ENCODE results near the gene KIZ.

Gene KIZ

DNA sequence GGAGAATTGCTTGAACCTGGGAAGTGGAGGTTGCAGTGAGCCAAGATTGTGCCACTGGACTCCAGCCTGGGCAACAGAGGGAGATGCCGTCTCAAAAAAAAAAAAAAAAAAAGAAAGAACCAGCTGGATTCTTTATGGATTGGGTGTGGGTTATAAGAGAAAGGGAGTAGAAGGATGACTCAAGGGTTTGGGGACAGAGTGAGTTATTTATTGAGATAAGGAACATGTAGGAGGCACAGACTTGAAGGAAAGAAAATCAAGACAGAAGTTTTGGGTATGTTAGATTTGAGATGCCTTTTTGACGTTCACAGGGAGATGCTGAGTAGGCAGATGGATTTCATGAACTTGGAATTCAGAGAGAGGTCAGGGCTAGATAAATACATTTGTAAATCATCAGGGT, 47.6 kb downstream of the KIZ start:
- Histone ChIP-seq H3K4me3 (no peak overlapping the region), H3K27ac (no peak overlapping the region), H3K36me3 (no peaks in the 10 kb centered on the region), H3K4me1 (no peaks in the 10 kb centered on the region), H3K27me3 (no peaks in the 10 kb centered on the region), H3K9me3 (peaks cover 0 to 10% (median 0%) of the 10 kb centered on the region in 3 donors)
- TF ChIP-seq, protein P1, sequence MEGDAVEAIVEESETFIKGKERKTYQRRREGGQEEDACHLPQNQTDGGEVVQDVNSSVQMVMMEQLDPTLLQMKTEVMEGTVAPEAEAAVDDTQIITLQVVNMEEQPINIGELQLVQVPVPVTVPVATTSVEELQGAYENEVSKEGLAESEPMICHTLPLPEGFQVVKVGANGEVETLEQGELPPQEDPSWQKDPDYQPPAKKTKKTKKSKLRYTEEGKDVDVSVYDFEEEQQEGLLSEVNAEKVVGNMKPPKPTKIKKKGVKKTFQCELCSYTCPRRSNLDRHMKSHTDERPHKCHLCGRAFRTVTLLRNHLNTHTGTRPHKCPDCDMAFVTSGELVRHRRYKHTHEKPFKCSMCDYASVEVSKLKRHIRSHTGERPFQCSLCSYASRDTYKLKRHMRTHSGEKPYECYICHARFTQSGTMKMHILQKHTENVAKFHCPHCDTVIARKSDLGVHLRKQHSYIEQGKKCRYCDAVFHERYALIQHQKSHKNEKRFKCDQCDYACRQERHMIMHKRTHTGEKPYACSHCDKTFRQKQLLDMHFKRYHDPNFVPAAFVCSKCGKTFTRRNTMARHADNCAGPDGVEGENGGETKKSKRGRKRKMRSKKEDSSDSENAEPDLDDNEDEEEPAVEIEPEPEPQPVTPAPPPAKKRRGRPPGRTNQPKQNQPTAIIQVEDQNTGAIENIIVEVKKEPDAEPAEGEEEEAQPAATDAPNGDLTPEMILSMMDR (IDR thresholded peaks at IDR 0.05): no peak
- DNase-seq: no peak
- intact Hi-C loops (cut with DNase I; ENCODE audit: low total_unique reads): no loop called here

DNA sequence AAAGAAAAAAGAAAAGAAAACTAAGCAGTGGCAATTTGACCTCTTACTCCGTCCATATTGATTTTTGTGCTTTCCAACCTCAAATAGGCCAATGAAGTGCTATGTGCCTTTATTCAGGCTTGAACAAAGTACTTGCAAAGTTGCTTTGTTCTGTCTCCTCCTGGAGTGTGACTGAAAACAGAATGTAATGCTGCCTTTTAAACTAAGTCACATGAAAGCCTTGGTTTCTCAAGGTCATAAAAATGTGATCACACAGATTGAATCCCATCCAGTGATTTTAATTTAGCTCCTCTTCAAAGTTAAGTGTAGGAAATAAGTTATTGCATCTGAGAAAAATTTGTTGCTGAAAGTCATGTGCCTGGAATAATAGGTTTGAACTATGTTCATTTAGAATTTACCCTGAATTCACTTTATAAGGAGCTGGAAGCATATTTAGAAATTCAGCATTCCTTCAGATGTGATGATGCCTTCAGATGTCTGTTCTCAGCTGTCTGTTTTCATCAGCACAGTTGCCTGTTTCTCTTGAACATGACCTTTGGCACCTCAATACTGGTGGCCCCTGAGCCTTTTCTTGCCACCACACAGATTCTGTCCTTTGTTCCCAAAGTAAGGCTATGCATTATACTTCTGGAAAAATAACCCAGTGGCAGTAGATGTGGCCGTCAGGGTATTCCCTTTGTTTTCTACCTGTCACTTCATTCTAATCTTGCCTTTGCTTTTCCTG, 48.8 kb downstream of the KIZ start:
- peaks cover 0 to 10% (median 0%) of the 10 kb centered on the region in 3 donors for H3K9me3 ChIP-seq
- H3K27me3 ChIP-seq: no peaks in the 10 kb centered on the region
- DNase-seq: no peak
- TF ChIP-seq, protein P1 (IDR thresholded peaks at IDR 0.05): no peak
- H3K4me1 ChIP-seq: no peaks in the 10 kb centered on the region
- no peaks in the 10 kb centered on the region for H3K36me3 ChIP-seq
- no peak overlapping the region for H3K4me3 ChIP-seq
- no peak overlapping the region for H3K27ac ChIP-seq
- intact Hi-C loops (cut with DNase I; ENCODE audit: low total_unique reads): no loop called here

DNA sequence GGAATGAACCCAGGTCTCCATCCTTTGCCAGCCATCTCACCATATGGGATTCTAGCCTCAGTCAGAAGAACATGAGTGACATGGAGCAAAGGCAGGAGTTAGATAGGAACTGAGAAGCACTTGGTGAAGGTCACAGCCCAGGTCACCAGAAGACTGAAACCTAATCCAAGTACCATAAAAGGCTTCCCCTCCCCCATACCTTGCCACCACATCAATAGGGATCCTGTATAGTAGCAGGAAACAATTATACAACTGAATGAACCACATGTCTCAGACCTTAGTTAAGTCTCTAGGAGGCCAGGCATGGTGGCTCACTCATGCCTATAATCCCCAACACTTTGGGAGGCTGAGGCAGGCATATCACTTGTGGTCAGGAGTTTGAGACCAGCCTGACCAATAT, 49.6 kb downstream of the KIZ start:
- Histone ChIP-seq H3K4me3 (no peak overlapping the region), H3K27me3 (no peaks in the 10 kb centered on the region), H3K9me3 (peaks cover 0 to 10% (median 0%) of the 10 kb centered on the region in 3 donors), H3K36me3 (no peaks in the 10 kb centered on the region), H3K27ac (no peak overlapping the region), H3K4me1 (peaks cover 0 to 3% (median 0%) of the 10 kb centered on the region in 4 donors)
- no peak for DNase-seq
- intact Hi-C loops (cut with DNase I; ENCODE audit: low total_unique reads): no loop called here
- TF ChIP-seq, protein P1 (IDR thresholded peaks at IDR 0.05): no peak

DNA sequence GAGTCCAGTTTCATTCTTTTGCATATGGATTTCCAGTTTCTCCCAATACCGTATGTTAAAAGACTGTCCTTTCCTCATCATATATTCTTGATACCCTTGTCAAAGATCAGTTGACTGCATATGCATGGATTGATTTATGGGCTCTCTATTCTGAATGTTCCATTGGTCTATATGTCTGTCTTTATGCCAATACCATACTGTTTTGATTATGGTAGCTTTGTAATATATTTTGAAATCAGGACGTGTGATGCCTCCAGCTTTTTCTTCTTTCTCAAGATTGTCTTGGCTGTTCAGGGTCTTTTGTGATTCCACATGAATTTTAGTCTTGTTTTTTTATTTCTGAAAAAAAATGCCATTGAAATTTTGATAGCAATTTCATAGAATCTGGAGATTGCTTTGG, 51.9 kb downstream of the KIZ start:
- intact Hi-C loops (cut with DNase I; ENCODE audit: low total_unique reads): no loop called here
- no peak overlapping the region for H3K4me3 ChIP-seq
- no peaks in the 10 kb centered on the region for H3K27me3 ChIP-seq
- H3K36me3 ChIP-seq: no peaks in the 10 kb centered on the region
- no peak overlapping the region for H3K27ac ChIP-seq
- TF ChIP-seq, protein P1 (IDR thresholded peaks at IDR 0.05): no peak
- H3K9me3 ChIP-seq: peaks cover 0 to 10% (median 0%) of the 10 kb centered on the region in 3 donors
- H3K4me1 ChIP-seq: peaks cover 0 to 18% (median 3%) of the 10 kb centered on the region in 4 donors
- no peak for DNase-seq

DNA sequence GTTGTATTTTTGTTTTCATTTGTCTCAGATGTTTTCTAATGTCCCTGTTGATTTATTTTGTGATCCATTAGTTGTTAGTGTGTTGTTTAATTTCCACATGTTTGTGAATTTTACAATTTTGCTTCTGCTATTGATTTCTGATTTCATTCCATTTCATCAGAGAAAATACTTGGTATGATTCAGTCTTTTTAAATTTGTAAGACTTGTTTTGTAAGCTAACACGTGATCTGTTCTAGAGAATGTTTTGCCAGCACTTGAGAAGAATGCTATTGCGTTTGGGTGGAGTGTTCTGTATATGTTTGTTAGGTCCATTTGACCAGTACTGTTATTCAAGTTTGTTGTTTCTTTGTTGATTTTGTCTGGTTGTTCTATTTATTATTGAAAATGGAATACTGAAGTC, 53.9 kb downstream of the KIZ start:
- TF ChIP-seq, protein P1 (IDR thresholded peaks at IDR 0.05): no peak
- no peaks in the 10 kb centered on the region for H3K27me3 ChIP-seq
- H3K4me1 ChIP-seq: peaks cover 0 to 38% (median 15%) of the 10 kb centered on the region in 4 donors
- H3K27ac ChIP-seq: peak overlapping the region in 1 of 2 donors; percentile 1
- no peaks in the 10 kb centered on the region for H3K36me3 ChIP-seq
- H3K4me3 ChIP-seq: no peak overlapping the region
- intact Hi-C loops (cut with DNase I; ENCODE audit: low total_unique reads): loop anchor here (5.0 kb wide), 1 partner anchor 52 kb away; the partner anchor contains the start of gene KIZ
- no peak for DNase-seq
- peaks cover 0 to 10% (median 0%) of the 10 kb centered on the region in 3 donors for H3K9me3 ChIP-seq

Measured in tibial artery (tissue), 4 donors.